H1 (cell line): ENCODE data around the gene FREM2. TPM values are rescaled to one million over a fixed set of nuclear protein-coding genes. Genes with fewer than 3 reads are reported as not detected.

Experiments used
- CTCF ChIA-PET: fragments of 300-600 bp; sonication (Branson Sonifier 250); formaldehyde crosslinking; loops from one replicate; lab custom pipeline; 2021; ENCODE audit not compliant: partially characterized antibody; lab: Charles Lee
- POLR2A ChIA-PET: fragments of 300-600 bp; sonication (Branson Sonifier 250); formaldehyde crosslinking; loops from one replicate; lab custom pipeline; 2021; ENCODE audit warnings: inconsistent platforms; ENCODE audit not compliant: partially characterized antibody; lab: Charles Lee
- DNase-seq, 2 experiments: peaks; one replicate each; pipeline versions ENCODE4 v3.0.0 to v3.0.0-alpha.2; 2010 to 2022; ENCODE audit warnings: low spot score in 2 of 2, low read depth in 1 of 2, mixed read lengths in 1 of 2
- FAIRE-seq: peaks from 2 replicates; lab custom pipeline; 2011; peaks lifted over from hg19 to GRCh38; lab: Jason Lieb, UNC
- H2AFZ ChIP-seq: 2 replicates; pipeline ENCODE4 v1.8.1; 2012; ENCODE audit warnings: low read length, inconsistent platforms
- H2AK5ac ChIP-seq: 2 replicates; pipeline ENCODE4 v1.6.1; 2013; ENCODE audit warnings: low read depth, low read length
- H2BK120ac ChIP-seq: replicated peaks from 2 replicates; pipeline ENCODE3; 2013; ENCODE audit warnings: low read depth, low read length, inconsistent platforms
- H2BK12ac ChIP-seq: 2 replicates; pipeline ENCODE4 v1.6.1; 2013; ENCODE audit warnings: low read depth, low read length
- H2BK15ac ChIP-seq: 2 replicates; pipeline ENCODE4 v1.6.1; 2013; ENCODE audit warnings: low read length
- H2BK20ac ChIP-seq: 2 replicates; pipeline ENCODE4 v1.6.1; 2013; ENCODE audit warnings: low read length
- H2BK5ac ChIP-seq: 2 replicates; pipeline ENCODE4 v1.6.1; 2013; ENCODE audit warnings: low read depth, low read length
- H3K14ac ChIP-seq: 2 replicates; pipeline ENCODE4 v1.6.1; 2013; ENCODE audit warnings: inconsistent platforms; ENCODE audit not compliant: insufficient read length
- H3K18ac ChIP-seq: 2 replicates; pipeline ENCODE4 v1.6.1; 2013; ENCODE audit warnings: low read length; ENCODE audit errors: extremely low read depth
- H3K23ac ChIP-seq: 2 replicates; pipeline ENCODE4 v1.6.1; 2013; ENCODE audit warnings: inconsistent platforms; ENCODE audit not compliant: insufficient read length
- H3K23me2 ChIP-seq: 2 replicates; pipeline ENCODE4 v1.6.1; 2013; ENCODE audit warnings: low read depth, low read length
- H3K27ac ChIP-seq: 2 replicates; pipeline ENCODE4 v1.6.1; 2011; ENCODE audit warnings: low read depth, low read length, inconsistent platforms
- H3K27me3 ChIP-seq, 4 experiments: replicated peaks in 1 of 4; 1 replicate in 1 of 4; 2 replicates in 3 of 4; pipeline versions ENCODE4 v1.6.1 to v1.8.1; 2011 to 2013; ENCODE audit warnings: low read length in 3 of 4, mild to moderate bottlenecking in 3 of 4, inconsistent platforms in 2 of 4, mixed read lengths in 2 of 4, moderate library complexity in 1 of 4; ENCODE audit not compliant: control insufficient read depth in 3 of 4, insufficient read depth in 3 of 4; ENCODE audit errors: extremely low read depth in 1 of 4
- H3K36me3 ChIP-seq, 4 experiments: 2 replicates each; pipeline versions ENCODE4 v1.6.1 to v1.8.1; 2011 to 2013; ENCODE audit warnings: mild to moderate bottlenecking in 4 of 4, low read length in 3 of 4, moderate library complexity in 2 of 4, control low read depth in 1 of 4, inconsistent platforms in 1 of 4; ENCODE audit not compliant: insufficient read depth in 4 of 4, control insufficient read depth in 2 of 4
- H3K4ac ChIP-seq: replicated peaks from 2 replicates; pipeline ENCODE3; 2013; ENCODE audit warnings: low read length, low read depth, mixed read lengths, inconsistent platforms; ENCODE audit not compliant: insufficient read length
- H3K4me1 ChIP-seq, 4 experiments: replicated peaks in 1 of 4; 1 replicate in 1 of 4; 2 replicates in 3 of 4; pipeline versions ENCODE4 v1.6.1 to v1.8.1; 2011 to 2013; ENCODE audit warnings: low read length in 3 of 4, inconsistent platforms in 2 of 4, mixed read lengths in 1 of 4; ENCODE audit not compliant: insufficient read depth in 4 of 4, control insufficient read depth in 3 of 4
- H3K4me2 ChIP-seq, 2 experiments: 2 replicates each; pipeline versions ENCODE4 v1.6.1 to v1.8.1; 2011 to 2013; ENCODE audit warnings: low read depth in 2 of 2, low read length in 2 of 2, control low read depth in 1 of 2, inconsistent platforms in 1 of 2, mild to moderate bottlenecking in 1 of 2; ENCODE audit not compliant: insufficient read depth in 1 of 2
- H3K4me3 ChIP-seq, 4 experiments: fragments of 200-600, 300-600 bp in 1 of 4; sonication (generic), shearing (Covaris generic), sonication (Bioruptor Twin) in 1 of 4; 2 replicates each; pipeline versions ENCODE4 v1.5.1 to v1.8.1; 2011 to 2016; ENCODE audit warnings: low read length in 4 of 4, low read depth in 3 of 4, control low read depth in 2 of 4, inconsistent platforms in 2 of 4, mild to moderate bottlenecking in 2 of 4, mixed read lengths in 1 of 4, moderate library complexity in 1 of 4; ENCODE audit not compliant: insufficient read depth in 2 of 4; ENCODE audit errors: extremely low read depth in 1 of 4
- H3K56ac ChIP-seq: replicated peaks from 2 replicates; pipeline ENCODE3; 2013; ENCODE audit warnings: low read depth, mild to moderate bottlenecking, mixed read lengths, low read length, inconsistent platforms; ENCODE audit not compliant: insufficient read length
- H3K79me1 ChIP-seq: 2 replicates; pipeline ENCODE4 v1.6.1; 2013; ENCODE audit warnings: low read depth, low read length, control low read depth
- H3K79me2 ChIP-seq, 2 experiments: 2 replicates each; pipeline versions ENCODE4 v1.6.1 to v1.8.1; 2012 to 2013; ENCODE audit warnings: low read length in 2 of 2, mild to moderate bottlenecking in 2 of 2, inconsistent platforms in 1 of 2; ENCODE audit not compliant: insufficient read depth in 2 of 2, control insufficient read depth in 1 of 2
- H3K9ac ChIP-seq, 4 experiments: replicated peaks in 1 of 4; 1 replicate in 1 of 4; 2 replicates in 3 of 4; pipeline versions ENCODE4 v1.6.1 to v1.8.1; 2011 to 2013; ENCODE audit warnings: low read depth in 3 of 4, low read length in 3 of 4, control low read depth in 2 of 4, mild to moderate bottlenecking in 2 of 4, moderate library complexity in 2 of 4, inconsistent platforms in 1 of 4; ENCODE audit errors: extremely low read depth in 1 of 4
- H3K9me3 ChIP-seq, 2 experiments: 2 replicates each; pipeline versions ENCODE4 v1.6.1 to v1.8.1; 2012 to 2013; ENCODE audit warnings: mild to moderate bottlenecking in 2 of 2, moderate library complexity in 2 of 2, control low read depth in 1 of 2, inconsistent platforms in 1 of 2, low read depth in 1 of 2, low read length in 1 of 2, mixed read lengths in 1 of 2; ENCODE audit not compliant: insufficient read depth in 2 of 2
- H4K20me1 ChIP-seq, 2 experiments: replicated peaks in 1 of 2; 2 replicates each; pipeline versions ENCODE3 to v1.8.1; 2011 to 2013; ENCODE audit warnings: inconsistent platforms in 2 of 2, low read length in 2 of 2, mild to moderate bottlenecking in 1 of 2; ENCODE audit not compliant: insufficient read depth in 2 of 2, control insufficient read depth in 1 of 2
- H4K5ac ChIP-seq: 2 replicates; pipeline ENCODE4 v1.6.1; 2013; ENCODE audit warnings: low read length, low read depth, mixed read lengths, inconsistent platforms; ENCODE audit not compliant: insufficient read length
- H4K8ac ChIP-seq: 2 replicates; pipeline ENCODE4 v1.8.0; 2013; ENCODE audit warnings: mild to moderate bottlenecking, moderate library complexity, low read length, inconsistent platforms; ENCODE audit not compliant: insufficient read depth; ENCODE audit errors: extremely low read depth
- H4K91ac ChIP-seq: replicated peaks from 2 replicates; pipeline ENCODE3; 2013; ENCODE audit warnings: low read length, mixed read lengths, inconsistent platforms; ENCODE audit not compliant: insufficient read length
- EZH2 ChIP-seq: fragments of 200-600 bp; sonication (generic); IDR thresholded peaks from 2 replicates; pipeline ENCODE4 v1.7.1; 2012; ENCODE audit warnings: low read depth, mild to moderate bottlenecking, moderate library complexity, low read length, inconsistent platforms; ENCODE audit not compliant: severe bottlenecking
- NANOG ChIP-seq: IDR thresholded peaks from 2 replicates; pipeline ENCODE4 v1.6.1; 2011; ENCODE audit warnings: low read length, low read depth, mild to moderate bottlenecking, inconsistent platforms; ENCODE audit not compliant: insufficient read depth, poor library complexity, severe bottlenecking
- PHF8 ChIP-seq: fragments of 200-600 bp; sonication (generic); conservative IDR thresholded peaks from 2 replicates; pipeline ENCODE4 v1.7.1; 2012; ENCODE audit warnings: low read depth, mild to moderate bottlenecking, inconsistent platforms, low read length, moderate library complexity
- RAD21 ChIP-seq, 2 experiments: IDR thresholded peaks in 1 of 2; conservative IDR thresholded peaks in 1 of 2; 2 replicates each; pipeline ENCODE4 v1.6.1; 2011; ENCODE audit warnings: low read depth in 2 of 2, low read length in 2 of 2, improper control_type of control experiment in 1 of 2, inconsistent platforms in 1 of 2, mild to moderate bottlenecking in 1 of 2, moderate library complexity in 1 of 2
- TAF1 ChIP-seq: IDR thresholded peaks from 2 replicates; pipeline ENCODE4 v1.6.1; 2011; ENCODE audit warnings: mild to moderate bottlenecking, low read depth, low read length
- TBP ChIP-seq: IDR thresholded peaks from 2 replicates; pipeline ENCODE4 v1.6.1; 2011; ENCODE audit warnings: low read depth, low read length, improper control_type of control experiment
- whole genome bisulfite sequencing, 2 experiments: shearing (Covaris generic) in 1 of 2; methylation state at CpG; one replicate each; pipeline versions ENCODE4 v1.1.6 to v1.1.7; 2013 to 2015; ENCODE audit warnings: low lambda C conversion rate in 2 of 2, mixed read lengths in 2 of 2, inconsistent platforms in 1 of 2, low coverage in 1 of 2, missing lambda C conversion rate in 1 of 2; ENCODE audit not compliant: insufficient replicate concordance in 2 of 2, insufficient coverage in 1 of 2, insufficient read length in 1 of 2; ENCODE audit errors: extremely low coverage in 1 of 2, missing lambda C conversion rate in 1 of 2; 5-methylcytosine and 5-hydroxymethylcytosine counted together
- polyA plus RNA-seq, 7 experiments: library from polyadenylated mRNA; depleted of rRNA in 3 of 7; stranded (reverse) in 5 of 7; unstranded in 2 of 7; fragments of >200 nt in 5 of 7; fragments of 200-250 nt in 2 of 7; gene quantifications; 1 replicate in 5 of 7; 2 replicates in 1 of 7; 4 replicates in 1 of 7; pipeline versions ENCODE4 v1.2.1 to v1.2.3, GENCODE V29; 2011 to 2013; ENCODE audit warnings: missing spikeins in 2 of 7, mixed read lengths in 2 of 7
- total RNA-seq: library from RNA; stranded (reverse); fragmentation: NEBNext Ultra II Directional; extraction: Animal tissue kit (Norgen Biotek cat#: 25700); gene quantifications from 2 replicates; pipeline ENCODE4 v1.2.1, GENCODE V29; 2021
- TF ChIP-seq, protein P1 (sequence below): IDR thresholded peaks from 2 replicates; pipeline ENCODE4 v1.6.1; 2012; ENCODE audit warnings: inconsistent platforms
- TF ChIP-seq, protein P2 (sequence below): IDR thresholded peaks from 2 replicates; pipeline ENCODE4 v1.6.1; 2012; ENCODE audit warnings: inconsistent platforms

FREM2 gene
- total and polyA plus RNA-seq, 2 of the 8 experiments (the other 6 are each of a cell fraction or from before 2014, with no cell fraction given), result 11.6 to 22.8 TPM

DNA sequence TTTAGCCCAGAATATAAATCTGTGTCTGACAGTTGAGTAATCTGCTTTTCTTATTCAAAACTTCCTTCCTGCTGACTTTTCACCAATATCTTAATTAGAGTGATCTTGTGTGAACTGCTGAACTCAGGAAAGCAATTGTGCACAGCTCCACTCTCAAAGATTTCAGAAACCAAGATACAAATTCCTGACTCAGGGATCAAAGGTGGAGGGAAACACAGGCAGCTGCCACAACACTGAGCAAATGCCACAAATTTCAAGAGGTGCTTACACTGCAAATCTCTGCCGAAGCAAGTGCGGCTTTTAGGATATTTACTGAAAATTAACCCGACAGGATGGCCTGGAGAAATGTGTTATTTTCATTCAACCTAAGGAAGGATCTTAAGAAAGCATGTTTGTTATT, 192.4 kb downstream of the FREM2 start:
- CTCF ChIA-PET, result interaction anchor here (0.8 to 3.6 kb wide), 3 partner anchors 9 to 115 kb away, joined by 3 to 19 read pairs (median 3); no protein-coding TSS in a partner anchor
- H3K23me2 ChIP-seq, result no peaks in the 10 kb centered on the region
- FAIRE-seq, result no peak
- no peaks in the 10 kb centered on the region for H3K27me3 ChIP-seq
- no peaks in the 10 kb centered on the region for H3K9me3 ChIP-seq
- H3K27ac ChIP-seq, result no peak overlapping the region
- no peak overlapping the region for H4K8ac ChIP-seq
- H2AK5ac ChIP-seq, result no peak overlapping the region
- no peaks in the 10 kb centered on the region for H4K20me1 ChIP-seq
- H2BK20ac ChIP-seq, result no peak overlapping the region
- H4K91ac ChIP-seq, result no peak overlapping the region
- no peak overlapping the region for H3K4ac ChIP-seq
- H3K36me3 ChIP-seq, result peaks cover 0 to 14% (median 4%) of the 10 kb centered on the region in 4 experiments; a peak in 5 of 8 replicates
- no peak overlapping the region for H3K56ac ChIP-seq
- no peak overlapping the region for H3K23ac ChIP-seq
- no peaks in the 10 kb centered on the region for H3K79me2 ChIP-seq
- DNase-seq, result no peak
- no peak overlapping the region for H2AFZ ChIP-seq
- no peak overlapping the region for H4K5ac ChIP-seq
- H2BK12ac ChIP-seq, result no peak overlapping the region
- H2BK120ac ChIP-seq, result no peak overlapping the region
- no peak overlapping the region for H3K18ac ChIP-seq
- no peak overlapping the region for H3K9ac ChIP-seq
- WGBS, 2 experiments, result 93% methylated on average over 3 of the region's 3 CpGs; no CpG with 5 or more reads in 1 of the 2 experiments
- H2BK15ac ChIP-seq, result no peak overlapping the region
- no peak overlapping the region for H3K4me3 ChIP-seq
- no peak overlapping the region for H3K4me2 ChIP-seq
- H3K14ac ChIP-seq, result no peak overlapping the region
- POLR2A ChIA-PET, result interaction anchor here (0.9 kb wide), 1 partner anchor 19 kb away, joined by 3 read pairs; no protein-coding TSS in a partner anchor
- no peak overlapping the region for H2BK5ac ChIP-seq
- no peaks in the 10 kb centered on the region for H3K4me1 ChIP-seq
- H3K79me1 ChIP-seq, result no peaks in the 10 kb centered on the region
- TF ChIP-seq, protein P1, sequence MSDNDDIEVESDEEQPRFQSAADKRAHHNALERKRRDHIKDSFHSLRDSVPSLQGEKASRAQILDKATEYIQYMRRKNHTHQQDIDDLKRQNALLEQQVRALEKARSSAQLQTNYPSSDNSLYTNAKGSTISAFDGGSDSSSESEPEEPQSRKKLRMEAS, result no peak
- TF ChIP-seq TAF1 (no peak), PHF8 (no peak), NANOG (no peak), EZH2 (no peak), TBP (no peak), RAD21 (IDR thresholded peaks at IDR 0.05 in 1 of 2, conservative IDR thresholded peaks at IDR 0.05 in 1 of 2; ENCODE audit: low read depth in 2 of 2, low read length in 2 of 2) (no peak)
- TF ChIP-seq, protein P2, sequence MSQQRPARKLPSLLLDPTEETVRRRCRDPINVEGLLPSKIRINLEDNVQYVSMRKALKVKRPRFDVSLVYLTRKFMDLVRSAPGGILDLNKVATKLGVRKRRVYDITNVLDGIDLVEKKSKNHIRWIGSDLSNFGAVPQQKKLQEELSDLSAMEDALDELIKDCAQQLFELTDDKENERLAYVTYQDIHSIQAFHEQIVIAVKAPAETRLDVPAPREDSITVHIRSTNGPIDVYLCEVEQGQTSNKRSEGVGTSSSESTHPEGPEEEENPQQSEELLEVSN, result no peak
